IPS DF 19.7 (cell line): ENCODE data around the gene LDLR.
A peak's percentile ranks its signal among the peaks of the same experiment; 100 is the strongest.
"Not testable (repeated sequence)": the region's sequence is repeated elsewhere in the genome, so short reads cannot be mapped to it uniquely, and the experiment has no call there.

Experiments used
- DNase-seq: peaks from one replicate; pipeline ENCODE4 v3.0.0-alpha.2; 2013; ENCODE audit warnings: low read depth, low spot score

LDLR gene

GRCh38 chr19:11105014-11105636, 15.9 kb downstream of the LDLR start:
- DNase-seq, result no peak

GRCh38 chr19:11106477-11106876, 17.2 kb downstream of the LDLR start:
- no peak for DNase-seq

GRCh38 chr19:11108746-11109145, 19.5 kb downstream of the LDLR start:
- DNase-seq, result no peak

GRCh38 chr19:11111117-11111770, 22.0 kb downstream of the LDLR start:
- no peak for DNase-seq

GRCh38 chr19:11111771-11112144, 22.5 kb downstream of the LDLR start:
- no peak for DNase-seq

GRCh38 chr19:11113140-11113708, 24.0 kb downstream of the LDLR start:
- DNase-seq, result no peak

- no peak for DNase-seq
Measured at GRCh38 chr19:11115042-11115441, 25.8 kb downstream of the LDLR start.

- DNase-seq, result no peak
Measured at GRCh38 chr19:11115895-11116446, 26.7 kb downstream of the LDLR start.

- no peak for DNase-seq
Measured at GRCh38 chr19:11116507-11116906, 27.2 kb downstream of the LDLR start.

- DNase-seq, result not testable (repeated sequence)
Measured at GRCh38 chr19:11121963-11122362, 32.7 kb downstream of the LDLR start.

GRCh38 chr19:11123114-11123513, 33.9 kb downstream of the LDLR start:
- DNase-seq, result no peak

GRCh38 chr19:11124157-11124556, 34.9 kb downstream of the LDLR start:
- DNase-seq, result not testable (repeated sequence)

GRCh38 chr19:11125994-11126685, 36.9 kb downstream of the LDLR start:
- no peak for DNase-seq

GRCh38 chr19:11127905-11128304, 38.6 kb downstream of the LDLR start:
- no peak for DNase-seq

GRCh38 chr19:11130824-11131455, 41.7 kb downstream of the LDLR start:
- DNase-seq, result peak; percentile 56

- DNase-seq, result no peak
Measured at GRCh38 chr19:11131471-11131870, 42.2 kb downstream of the LDLR start.

- no peak for DNase-seq
Measured at GRCh38 chr19:11136400-11137101, 47.3 kb downstream of the LDLR start.

- DNase-seq, result peak; percentile 50
Measured at GRCh38 chr19:11137542-11138384, 48.5 kb downstream of the LDLR start.

- no peak for DNase-seq
Measured at GRCh38 chr19:11138601-11139300, 49.5 kb downstream of the LDLR start.
